SU-DHL-6 (cell line): ENCODE results near the gene LPGAT1.

Source experiments
- H2AFZ ChIP-seq: fragments of 200-600 bp; sonication (generic); 2 replicates; pipeline ENCODE4 v1.6.1; 2014; ENCODE audit warnings: low read depth, mild to moderate bottlenecking, moderate library complexity, mixed read lengths, antibody characterized with exemption, low read length; ENCODE audit not compliant: severe bottlenecking
- H3F3A ChIP-seq: fragments of 200-600 bp; shearing (Covaris generic); 2 replicates; pipeline ENCODE4 v1.6.0; 2016; ENCODE audit warnings: antibody characterized with exemption, mild to moderate bottlenecking; ENCODE audit not compliant: insufficient read depth
- H3K27ac ChIP-seq: fragments of 200-600 bp; sonication (generic); 2 replicates; pipeline ENCODE4 v1.5.1; 2016; ENCODE audit warnings: low read depth, mild to moderate bottlenecking, low read length, moderate library complexity, mixed read lengths
- H3K27me3 ChIP-seq: fragments of 200-600 bp; sonication (generic), shearing (Covaris generic); 2 replicates; pipeline ENCODE4 v1.6.0; 2014; ENCODE audit warnings: mild to moderate bottlenecking, low read length
- H3K36me3 ChIP-seq: fragments of 200-600 bp; sonication (generic); 2 replicates; pipeline ENCODE4 v1.6.1; 2014; ENCODE audit warnings: mild to moderate bottlenecking, low read length, mixed read lengths
- H3K4me2 ChIP-seq: fragments of 300-600, 200-600 bp; shearing (Covaris generic), sonication (generic); 2 replicates; pipeline ENCODE4 v1.6.0; 2014; ENCODE audit warnings: low read length, low read depth, mild to moderate bottlenecking; ENCODE audit not compliant: poor library complexity, severe bottlenecking
- H3K4me3 ChIP-seq: fragments of 200-600 bp; sonication (generic); 2 replicates; pipeline ENCODE4 v1.5.1; 2014; ENCODE audit warnings: antibody characterized with exemption, low read length, mild to moderate bottlenecking, mixed read lengths; ENCODE audit not compliant: insufficient read depth, poor library complexity, severe bottlenecking
- H3K79me2 ChIP-seq: fragments of 200-600 bp; sonication (generic); 2 replicates; pipeline ENCODE4 v1.6.1; 2014; ENCODE audit warnings: mild to moderate bottlenecking, low read length, moderate library complexity; ENCODE audit not compliant: insufficient read depth
- H3K9ac ChIP-seq: fragments of 200-600 bp; sonication (generic); 2 replicates; pipeline ENCODE4 v1.7.0; 2014; ENCODE audit warnings: mild to moderate bottlenecking, low read length
- H3K9me2 ChIP-seq: fragments of 200-600 bp; sonication (generic); replicated peaks from 2 replicates; pipeline ENCODE4 v1.6.1; 2014; ENCODE audit warnings: low read length; ENCODE audit not compliant: insufficient read depth
- H3K9me3 ChIP-seq: fragments of 200-600 bp; sonication (generic); 2 replicates; pipeline ENCODE4 v1.6.1; 2014; ENCODE audit warnings: low read length, mixed read lengths; ENCODE audit not compliant: insufficient read depth
- H4K20me1 ChIP-seq: fragments of 200-600 bp; sonication (generic); 2 replicates; pipeline ENCODE4 v1.6.1; 2014; ENCODE audit warnings: low read depth, mild to moderate bottlenecking, antibody characterized with exemption, low read length, moderate library complexity, mixed read lengths
- EZH2phosphoT487 ChIP-seq: fragments of 200-600 bp; sonication (generic), shearing (Covaris generic); conservative IDR thresholded peaks from 2 replicates; pipeline ENCODE4 v1.6.1; 2018; ENCODE audit warnings: mild to moderate bottlenecking, antibody characterized with exemption, low read length, moderate library complexity, mixed read lengths
- TF ChIP-seq, protein P1 (sequence below): fragments of 200-600 bp; sonication (generic); IDR thresholded peaks from one replicate; pipeline ENCODE4 v1.5.1; 2017; ENCODE audit warnings: antibody characterized with exemption, mild to moderate bottlenecking, low read length, moderate library complexity; ENCODE audit not compliant: insufficient read depth, poor library complexity, severe bottlenecking

Gene LPGAT1

GRCh38 chr1:211839106-211839505 lies 8.5 kb upstream of the LPGAT1 start:
- no peaks in the 10 kb centered on the region for H3F3A ChIP-seq
- H4K20me1 ChIP-seq = no peaks in the 10 kb centered on the region
- no peaks in the 10 kb centered on the region for H3K9me2 ChIP-seq
- no peak overlapping the region for H3K9ac ChIP-seq
- H3K4me3 ChIP-seq = no peak overlapping the region
- H3K4me2 ChIP-seq = no peak overlapping the region
- H3K36me3 ChIP-seq = no peaks in the 10 kb centered on the region
- H3K27me3 ChIP-seq = no peaks in the 10 kb centered on the region
- no peak overlapping the region for H3K27ac ChIP-seq
- H3K79me2 ChIP-seq = no peaks in the 10 kb centered on the region
- TF ChIP-seq EZH2phosphoT487 = no peak
- TF ChIP-seq, protein P1, sequence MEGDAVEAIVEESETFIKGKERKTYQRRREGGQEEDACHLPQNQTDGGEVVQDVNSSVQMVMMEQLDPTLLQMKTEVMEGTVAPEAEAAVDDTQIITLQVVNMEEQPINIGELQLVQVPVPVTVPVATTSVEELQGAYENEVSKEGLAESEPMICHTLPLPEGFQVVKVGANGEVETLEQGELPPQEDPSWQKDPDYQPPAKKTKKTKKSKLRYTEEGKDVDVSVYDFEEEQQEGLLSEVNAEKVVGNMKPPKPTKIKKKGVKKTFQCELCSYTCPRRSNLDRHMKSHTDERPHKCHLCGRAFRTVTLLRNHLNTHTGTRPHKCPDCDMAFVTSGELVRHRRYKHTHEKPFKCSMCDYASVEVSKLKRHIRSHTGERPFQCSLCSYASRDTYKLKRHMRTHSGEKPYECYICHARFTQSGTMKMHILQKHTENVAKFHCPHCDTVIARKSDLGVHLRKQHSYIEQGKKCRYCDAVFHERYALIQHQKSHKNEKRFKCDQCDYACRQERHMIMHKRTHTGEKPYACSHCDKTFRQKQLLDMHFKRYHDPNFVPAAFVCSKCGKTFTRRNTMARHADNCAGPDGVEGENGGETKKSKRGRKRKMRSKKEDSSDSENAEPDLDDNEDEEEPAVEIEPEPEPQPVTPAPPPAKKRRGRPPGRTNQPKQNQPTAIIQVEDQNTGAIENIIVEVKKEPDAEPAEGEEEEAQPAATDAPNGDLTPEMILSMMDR = no peak
- H2AFZ ChIP-seq = no peak overlapping the region
- H3K9me3 ChIP-seq = no peaks in the 10 kb centered on the region

- Histone ChIP-seq H3K9me3 (no peaks in the 10 kb centered on the region), H3K4me2 (no peak overlapping the region), H3K36me3 (no peaks in the 10 kb centered on the region), H3K27ac (no peak overlapping the region), H3K9ac (no peak overlapping the region), H4K20me1 (no peaks in the 10 kb centered on the region), H3F3A (peaks cover 11% of the 10 kb centered on the region; the same call in 1 of the 2 replicates), H3K79me2 (no peaks in the 10 kb centered on the region), H3K4me3 (no peak overlapping the region), H2AFZ (no peak overlapping the region), H3K9me2 (no peaks in the 10 kb centered on the region), H3K27me3 (no peaks in the 10 kb centered on the region)
- TF ChIP-seq, protein P1 = no peak
- no peak for TF ChIP-seq EZH2phosphoT487
Measured at GRCh38 chr1:211833174-211833820, 2.7 kb upstream of the LPGAT1 start.

DNA sequence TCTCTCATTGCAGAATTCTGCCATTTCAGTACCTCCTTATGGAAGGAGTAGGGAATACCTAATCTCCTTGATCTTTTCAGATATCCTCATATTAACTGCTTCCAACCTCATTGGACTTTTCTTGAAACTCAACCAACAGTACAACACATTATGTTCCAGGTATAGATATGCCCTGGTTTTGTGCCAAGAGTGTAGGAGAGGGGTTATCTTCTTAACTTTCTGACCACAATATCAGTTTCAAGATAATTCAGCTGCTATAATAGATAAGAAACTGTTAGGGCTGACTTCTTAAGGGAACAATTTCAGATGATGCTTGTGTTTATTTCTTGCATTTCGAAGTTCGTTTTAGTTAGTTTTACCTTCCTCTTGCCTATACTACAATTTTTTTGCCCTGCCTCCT lies 2.1 kb upstream of the LPGAT1 start:
- H3K27ac ChIP-seq = no peak overlapping the region
- H3K27me3 ChIP-seq = no peaks in the 10 kb centered on the region
- no peak overlapping the region for H2AFZ ChIP-seq
- TF ChIP-seq EZH2phosphoT487 = no peak
- TF ChIP-seq, protein P1 = no peak
- no peaks in the 10 kb centered on the region for H3K79me2 ChIP-seq
- no peak overlapping the region for H3K4me2 ChIP-seq
- H3K4me3 ChIP-seq = no peak overlapping the region
- H3K9me2 ChIP-seq = no peaks in the 10 kb centered on the region
- no peaks in the 10 kb centered on the region for H4K20me1 ChIP-seq
- peaks cover 12% of the 10 kb centered on the region; the same call in 1 of the 2 replicates for H3F3A ChIP-seq
- H3K36me3 ChIP-seq = no peaks in the 10 kb centered on the region
- H3K9ac ChIP-seq = no peak overlapping the region
- H3K9me3 ChIP-seq = no peaks in the 10 kb centered on the region
